Subcutaneous adipose tissue (tissue), 4 donors: ENCODE results near the gene FRRS1. TPM values are rescaled to one million over a fixed set of nuclear protein-coding genes. Genes with fewer than 3 reads are reported as not detected.

Experiments
- small RNA-seq: library from RNA; depleted of rRNA; stranded (forward); fragments of <200 nt; gene quantifications from one replicate; pipeline ENCODE3, GENCODE V24; 2016
- total RNA-seq, 4 donors: library from RNA; depleted of rRNA; stranded (reverse); fragments of >200 nt; gene quantifications; one replicate each; pipeline ENCODE4 v1.1.0, GENCODE V29; 2016
- TF ChIP-seq, protein P1 (sequence below): fragments of 450-650 bp; IDR thresholded peaks from one replicate; pipeline ENCODE4 v1.5.1; 2016; ENCODE audit warnings: low read depth, mild to moderate bottlenecking, control low read depth, antibody characterized with exemption, moderate library complexity

The FRRS1 gene
- total RNA-seq, 4 donors from 2014 or later = 2.4 to 31.4 (median 8.7) TPM

DNA sequence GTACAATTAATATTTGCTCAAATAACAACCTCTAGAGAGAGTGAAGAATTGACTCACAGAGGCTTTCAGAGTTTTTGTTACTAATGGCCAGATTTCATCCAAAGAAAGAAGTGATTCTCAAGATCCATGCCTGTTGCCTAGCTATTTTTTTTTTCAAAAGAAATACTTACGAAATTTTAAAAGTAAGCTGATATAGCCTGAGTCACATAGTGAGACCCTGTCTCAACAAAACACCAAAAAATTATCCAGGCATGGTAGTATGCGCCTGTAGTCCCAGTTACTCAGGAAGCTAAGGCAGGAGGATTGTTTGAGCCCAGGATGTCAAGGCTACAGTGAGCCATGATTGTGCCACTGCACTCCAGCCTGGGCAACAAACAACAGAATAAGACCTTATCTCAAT, 105.9 kb downstream of the FRRS1 start:
- TF ChIP-seq, protein P1, sequence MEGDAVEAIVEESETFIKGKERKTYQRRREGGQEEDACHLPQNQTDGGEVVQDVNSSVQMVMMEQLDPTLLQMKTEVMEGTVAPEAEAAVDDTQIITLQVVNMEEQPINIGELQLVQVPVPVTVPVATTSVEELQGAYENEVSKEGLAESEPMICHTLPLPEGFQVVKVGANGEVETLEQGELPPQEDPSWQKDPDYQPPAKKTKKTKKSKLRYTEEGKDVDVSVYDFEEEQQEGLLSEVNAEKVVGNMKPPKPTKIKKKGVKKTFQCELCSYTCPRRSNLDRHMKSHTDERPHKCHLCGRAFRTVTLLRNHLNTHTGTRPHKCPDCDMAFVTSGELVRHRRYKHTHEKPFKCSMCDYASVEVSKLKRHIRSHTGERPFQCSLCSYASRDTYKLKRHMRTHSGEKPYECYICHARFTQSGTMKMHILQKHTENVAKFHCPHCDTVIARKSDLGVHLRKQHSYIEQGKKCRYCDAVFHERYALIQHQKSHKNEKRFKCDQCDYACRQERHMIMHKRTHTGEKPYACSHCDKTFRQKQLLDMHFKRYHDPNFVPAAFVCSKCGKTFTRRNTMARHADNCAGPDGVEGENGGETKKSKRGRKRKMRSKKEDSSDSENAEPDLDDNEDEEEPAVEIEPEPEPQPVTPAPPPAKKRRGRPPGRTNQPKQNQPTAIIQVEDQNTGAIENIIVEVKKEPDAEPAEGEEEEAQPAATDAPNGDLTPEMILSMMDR = no peak

DNA sequence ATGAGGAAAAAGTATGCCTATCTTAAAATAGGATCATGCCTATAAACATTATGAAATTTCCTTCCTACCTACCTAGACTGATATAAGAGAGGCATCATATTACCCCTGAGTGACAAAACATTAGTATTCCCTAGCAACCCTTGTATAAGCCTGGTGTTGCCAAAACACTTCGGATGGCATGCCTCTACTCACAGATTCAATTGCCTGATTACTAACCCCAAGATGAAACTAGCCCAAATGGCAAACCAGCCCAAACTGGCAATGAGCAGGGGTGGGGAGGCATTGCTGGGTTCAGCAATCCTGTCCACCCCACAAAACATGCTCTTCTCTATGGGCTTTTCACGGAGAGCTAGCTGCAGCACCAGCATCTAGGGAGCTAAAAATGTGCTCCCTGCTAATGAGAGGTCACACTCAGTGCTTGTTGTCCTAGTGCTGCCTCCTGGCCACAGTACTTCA, 106.7 kb downstream of the FRRS1 start:
- TF ChIP-seq, protein P1 = no peak

Small RNA genes within 50 kb of the gene (small RNA-seq; reads per million reads assigned to genes)
- gene RF00019 = 0.49 reads per million
- not detected for gene RNU4-75P

Other genes starting within 250 kb of the FRRS1 start
- 100 to 1,000 TPM; 104 to 250 (median 135) TPM for gene PALMD, start 120.5 kb downstream of the FRRS1 start, total RNA-seq
- gene AGL, start 83.7 kb upstream of the FRRS1 start, total RNA-seq = 10 to 100 TPM; 22.6 to 34.4 (median 30.4) TPM
- 10 to 100 TPM; 27.9 to 39.6 (median 29.8) TPM for gene SLC35A3, start 203.4 kb upstream of the FRRS1 start, total RNA-seq